Activated CD4-positive, alpha-beta T cell treated with anti-CD3 and anti-CD28 coated beads, Interleukin-2, Interleukin-4, amounts not matched to agents 100 ng/mL and 50 ng/mL, durations not matched to agents 16 hours and 8 hours (primary cell): ENCODE measurements around the gene CARF.

Experiments used
- DNase-seq: peaks from one replicate; pipeline ENCODE4 v3.0.0-alpha.2; 2020; ENCODE audit warnings: low spot score

CARF gene

DNA sequence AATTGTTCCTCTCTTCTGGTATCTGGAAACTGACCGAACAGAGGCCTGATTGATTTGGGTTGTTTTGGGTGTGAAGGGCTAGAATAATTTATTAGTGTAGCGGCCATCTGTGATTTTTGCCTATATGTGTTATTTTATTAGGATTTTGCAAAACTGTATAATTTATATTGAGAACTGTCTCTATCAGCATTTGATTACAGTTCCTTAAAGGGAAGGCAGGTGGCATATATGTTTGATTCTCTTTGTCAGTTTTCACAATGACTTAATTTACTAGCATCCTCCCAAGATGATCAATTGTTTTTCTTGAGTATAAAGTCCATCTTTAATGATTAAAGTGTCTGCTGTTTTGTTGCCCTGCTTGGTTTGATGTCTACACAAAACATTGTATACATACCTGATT, 107.1 kb downstream of the CARF start:
- DNase-seq: no peak

DNA sequence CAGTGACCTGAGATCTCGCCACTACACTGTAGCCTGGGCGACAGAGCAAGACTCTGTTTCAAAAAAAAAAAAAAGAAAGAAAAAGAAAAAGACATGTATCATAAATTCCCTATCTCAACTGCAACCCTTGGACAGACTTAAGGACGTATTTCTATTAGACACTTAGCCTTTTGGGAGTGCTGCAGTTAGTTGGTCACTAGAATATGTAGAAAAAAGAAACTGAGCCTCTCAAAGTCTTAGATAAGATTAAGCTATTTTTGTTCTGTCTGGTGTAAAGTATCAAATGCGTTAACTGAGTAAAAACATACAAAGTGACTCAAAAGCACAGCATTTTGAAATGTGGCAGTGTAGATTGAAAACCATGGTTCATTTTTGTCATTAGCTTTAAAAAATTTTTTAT, 109.9 kb downstream of the CARF start:
- no peak for DNase-seq

GRCh38 chr2:203022751-203023150, 110.7 kb downstream of the CARF start:
- DNase-seq: no peak

GRCh38 chr2:203025592-203025991, 113.5 kb downstream of the CARF start:
- no peak for DNase-seq

- no peak for DNase-seq
These were observed 118.5 kb downstream of the CARF start for GRCh38 chr2:203030545-203030944.

DNA sequence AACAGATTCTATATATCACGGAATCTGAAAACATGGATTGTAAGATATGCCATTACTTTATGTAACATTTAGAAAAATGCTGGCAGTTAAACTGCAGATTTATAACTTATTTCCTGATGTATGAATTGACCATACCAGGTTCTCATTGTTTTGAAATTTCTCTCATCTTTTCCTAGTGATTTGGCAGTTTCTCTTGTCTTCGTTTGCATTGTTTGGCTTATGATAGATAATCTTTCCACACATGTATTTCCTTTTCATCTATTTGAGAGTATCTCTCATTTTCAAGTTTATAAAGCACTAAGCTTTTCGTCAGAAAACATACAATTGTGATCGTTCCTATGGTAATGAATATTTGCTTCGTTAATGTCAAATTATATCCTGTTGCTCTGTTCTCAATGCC, 118.9 kb downstream of the CARF start:
- no peak for DNase-seq

DNA sequence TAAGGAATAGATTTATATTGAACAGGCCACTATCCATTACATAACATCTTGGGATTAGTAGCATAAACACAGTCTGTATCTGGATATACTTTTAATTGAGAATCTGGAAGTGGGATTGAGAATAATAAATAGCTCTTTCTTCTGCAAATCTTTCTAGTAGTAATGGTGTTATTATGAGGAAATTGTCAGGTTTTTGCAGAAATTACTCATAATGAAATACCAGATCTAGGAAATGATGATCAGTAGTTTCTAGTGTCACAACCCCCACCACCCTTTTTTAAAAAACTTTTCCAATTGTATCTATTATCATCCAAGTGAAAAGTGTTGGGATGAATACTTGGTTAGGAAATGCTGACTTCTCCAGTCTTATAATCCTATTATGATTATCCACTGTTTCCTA, 121.3 kb downstream of the CARF start:
- no peak for DNase-seq

DNA sequence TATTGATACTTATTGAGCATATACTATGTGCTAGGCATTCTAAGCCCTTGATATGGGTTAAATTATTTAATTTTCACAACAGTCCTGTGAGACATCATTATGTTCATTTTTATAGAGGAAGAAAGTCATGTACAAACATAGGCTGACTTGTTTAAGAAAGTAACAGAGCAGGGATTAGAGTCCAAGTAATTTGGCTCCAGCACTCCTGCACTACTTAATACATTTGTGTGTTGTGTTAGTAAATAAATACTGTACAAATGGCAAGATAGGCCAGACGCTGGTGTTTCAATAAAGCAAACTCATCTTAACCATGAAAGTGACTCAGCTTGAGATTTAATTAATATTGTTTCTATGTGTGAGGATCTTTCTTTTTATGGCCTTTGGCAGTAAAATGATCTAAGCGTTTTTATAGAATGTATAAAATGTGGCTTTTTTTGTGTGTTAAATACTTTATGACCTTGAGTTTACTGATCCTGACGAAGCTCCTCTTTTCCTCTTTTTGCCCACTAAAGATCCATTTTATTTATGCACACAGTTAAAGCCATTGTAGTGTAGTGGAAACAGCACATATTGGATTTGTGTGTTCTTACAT, 123.9 kb downstream of the CARF start:
- DNase-seq: no peak
